WTC11 (cell line): ENCODE results near the gene KLK13. TPM values are rescaled to one million over a fixed set of nuclear protein-coding genes. Genes with fewer than 3 reads are reported as not detected.

Experiments used
- ATAC-seq: fragments of 200-7000 bp; cut with Tn5 transposase; 2 replicates; pipeline ENCODE4 v1.10.0; 2021; ENCODE audit warnings: mild to moderate bottlenecking, moderate library complexity
- CTCF ChIA-PET: fragments of 300-600 bp; sonication (Branson Sonifier 250); formaldehyde crosslinking; loops from one replicate; lab custom pipeline; 2021; ENCODE audit warnings: antibody characterized with exemption; lab: Charles Lee
- POLR2A ChIA-PET: fragments of 350-600 bp; sonication (Branson Sonifier 250); formaldehyde crosslinking; loops from one replicate; lab custom pipeline; 2021; ENCODE audit warnings: antibody characterized with exemption; lab: Charles Lee
- DNase-seq: peaks from one replicate; pipeline ENCODE4 v3.0.0; 2021; ENCODE audit warnings: low spot score
- H3K27ac Mint-ChIP-seq: 2 replicates; pipeline ENCODE4 v1.8.0; 2021; ENCODE audit warnings: mixed read lengths
- H3K27me3 Mint-ChIP-seq: 2 replicates; pipeline ENCODE4 v1.8.0; 2021; ENCODE audit warnings: low read depth, mild to moderate bottlenecking, moderate library complexity, mixed read lengths
- H3K36me3 Mint-ChIP-seq: 2 replicates; pipeline ENCODE4 v1.8.0; 2021; ENCODE audit warnings: mixed read lengths
- H3K4me1 Mint-ChIP-seq: 2 replicates; pipeline ENCODE4 v1.8.0; 2022; ENCODE audit warnings: mixed read lengths
- H3K4me3 Mint-ChIP-seq: 2 replicates; pipeline ENCODE4 v1.8.0; 2021; ENCODE audit warnings: mild to moderate bottlenecking, moderate library complexity, mixed read lengths
- H3K9me3 Mint-ChIP-seq: 2 replicates; pipeline ENCODE4 v1.8.0; 2021; ENCODE audit warnings: mixed read lengths
- ARID4B ChIP-seq: sonication (generic); formaldehyde crosslinking; IDR thresholded peaks from 2 replicates; pipeline ENCODE4 v1.8.0; 2023; ENCODE audit warnings: missing genetic modification reagents, mild to moderate bottlenecking, borderline replicate concordance
- ATF6 ChIP-seq: sonication (generic); formaldehyde crosslinking; IDR thresholded peaks from 2 replicates; pipeline ENCODE4 v1.8.1; 2023; ENCODE audit warnings: mild to moderate bottlenecking, missing genetic modification reagents
- CBFB ChIP-seq: sonication (generic); formaldehyde crosslinking; IDR thresholded peaks from 2 replicates; pipeline ENCODE4 v1.8.1; 2022; ENCODE audit warnings: mild to moderate bottlenecking, low read depth, missing genetic modification reagents
- E2F1 ChIP-seq: sonication (generic); formaldehyde crosslinking; IDR thresholded peaks from 2 replicates; pipeline ENCODE4 v1.8.0; 2022; ENCODE audit warnings: mild to moderate bottlenecking, missing genetic modification reagents
- E2F4 ChIP-seq: sonication (generic); formaldehyde crosslinking; IDR thresholded peaks from 2 replicates; pipeline ENCODE4 v1.8.1; 2022; ENCODE audit warnings: low read depth, mild to moderate bottlenecking, moderate library complexity, missing genetic modification reagents, borderline replicate concordance
- ELF4 ChIP-seq: sonication (generic); formaldehyde crosslinking; IDR thresholded peaks from 2 replicates; pipeline ENCODE4 v1.8.1; 2022; ENCODE audit warnings: low read depth, mild to moderate bottlenecking, moderate library complexity, missing genetic modification reagents
- MXD4 ChIP-seq: fragments of 250-450 bp; sonication (Bioruptor Pico); IDR thresholded peaks from 2 replicates; pipeline ENCODE4 v1.8.0; 2021; ENCODE audit warnings: mild to moderate bottlenecking, moderate library complexity, borderline replicate concordance
- NFATC4 ChIP-seq: fragments of 250-450 bp; sonication (Bioruptor Pico); IDR thresholded peaks from 2 replicates; pipeline ENCODE4 v1.9.0; 2021; ENCODE audit warnings: mild to moderate bottlenecking
- NFYB ChIP-seq: sonication (generic); formaldehyde crosslinking; conservative IDR thresholded peaks from 2 replicates; pipeline ENCODE4 v1.8.0; 2022; ENCODE audit warnings: low read depth, missing genetic modification reagents
- NR2C2 ChIP-seq: sonication (generic); formaldehyde crosslinking; IDR thresholded peaks from 2 replicates; pipeline ENCODE4 v1.8.0; 2022; ENCODE audit warnings: mild to moderate bottlenecking, missing genetic modification reagents
- PRDM15 ChIP-seq: sonication (generic); formaldehyde crosslinking; IDR thresholded peaks from 2 replicates; pipeline ENCODE4 v1.8.0; 2022; ENCODE audit warnings: missing genetic modification reagents
- PREB ChIP-seq: sonication (generic); formaldehyde crosslinking; IDR thresholded peaks from 2 replicates; pipeline ENCODE4 v1.8.1; 2022; ENCODE audit warnings: mild to moderate bottlenecking, missing genetic modification reagents, moderate library complexity, borderline replicate concordance
- PRRX2 ChIP-seq: fragments of 250-450 bp; sonication (Bioruptor Pico); IDR thresholded peaks from 2 replicates; pipeline ENCODE4 v1.8.0; 2021; ENCODE audit warnings: mild to moderate bottlenecking
- SOX15 ChIP-seq: fragments of 250-450 bp; sonication (Bioruptor Pico); IDR thresholded peaks from 2 replicates; pipeline ENCODE4 v1.9.0; 2021; ENCODE audit warnings: mild to moderate bottlenecking
- SP1 ChIP-seq: sonication (generic); formaldehyde crosslinking; conservative IDR thresholded peaks from 2 replicates; pipeline ENCODE4 v1.8.1; 2022; ENCODE audit warnings: missing genetic modification reagents
- ZBTB21 ChIP-seq: sonication (generic); formaldehyde crosslinking; IDR thresholded peaks from 2 replicates; pipeline ENCODE4 v1.8.1; 2023; ENCODE audit warnings: mild to moderate bottlenecking, missing genetic modification reagents, borderline replicate concordance
- ZNF671 ChIP-seq: fragments of 250-450 bp; sonication (Bioruptor Pico); IDR thresholded peaks from 2 replicates; pipeline ENCODE4 v1.8.0; 2021; ENCODE audit warnings: mild to moderate bottlenecking
- total RNA-seq: library from RNA; stranded (reverse); gene quantifications from 3 replicates; pipeline ENCODE4 v1.2.3, GENCODE V29; 2021

KLK13 gene
- total RNA-seq, 1 experiment from 2014 or later = 3.1 TPM

GRCh38 chr19:51007488-51007887, 57.4 kb downstream of the KLK13 start:
- no peaks in the 10 kb centered on the region for H3K36me3 Mint-ChIP-seq

GRCh38 chr19:51006406-51006805, 58.5 kb downstream of the KLK13 start:
- Mint-ChIP-seq H3K27me3 (peaks cover 58% of the 10 kb centered on the region), H3K27ac (no peak overlapping the region), H3K4me1 (peaks cover 14% of the 10 kb centered on the region), H3K4me3 (no peak overlapping the region), H3K36me3 (no peaks in the 10 kb centered on the region), H3K9me3 (no peaks in the 10 kb centered on the region)
- CTCF ChIA-PET = interaction anchor here (0.9 kb wide), 1 partner anchor 10 kb away, joined by 8 read pairs; no protein-coding TSS in a partner anchor
- ATAC-seq (no peak), DNase-seq (no peak)
- POLR2A ChIA-PET = no interaction called here
- no peak for TF ChIP-seq E2F4 (CRISPR knock-in tag)
- no peak for TF ChIP-seq SOX15 (CRISPR knock-in tag)
- no peak for TF ChIP-seq ATF6 (CRISPR knock-in tag)
- TF ChIP-seq NFYB (CRISPR knock-in tag) = no peak
- TF ChIP-seq ARID4B (CRISPR knock-in tag) = no peak
- TF ChIP-seq PRRX2 = no peak

More at GRCh38 chr19:51007488-51007887, 57.4 kb downstream of the KLK13 start:
- peaks cover 4% of the 10 kb centered on the region for H3K4me1 Mint-ChIP-seq
- no peak overlapping the region for H3K4me3 Mint-ChIP-seq
- ChIA-PET POLR2A (no interaction called here), CTCF (no interaction called here)
- no peak for ATAC-seq
- no peaks in the 10 kb centered on the region for H3K9me3 Mint-ChIP-seq
- peaks cover 59% of the 10 kb centered on the region for H3K27me3 Mint-ChIP-seq
- no peak for TF ChIP-seq MXD4 (CRISPR knock-in tag)
- TF ChIP-seq ELF4 (CRISPR knock-in tag) = no peak
- no peak for TF ChIP-seq PREB (CRISPR knock-in tag)
- no peak for TF ChIP-seq E2F1 (CRISPR knock-in tag)
- no peak for TF ChIP-seq NFATC4
- TF ChIP-seq ZBTB21 (CRISPR knock-in tag) = no peak
- no peak for TF ChIP-seq PRDM15
- TF ChIP-seq CBFB (CRISPR knock-in tag) = no peak
- no peak for TF ChIP-seq SP1 (CRISPR knock-in tag)
- TF ChIP-seq NR2C2 = no peak
- no peak for TF ChIP-seq ZNF671 (CRISPR knock-in tag)
- TF ChIP-seq, all 79 proteins: peak for 0
- no peak overlapping the region for H3K27ac Mint-ChIP-seq
- DNase-seq = no peak
